PC-3 (cell line): Measurements from ENCODE around the gene FAM186B. TPM values are rescaled to one million over a fixed set of nuclear protein-coding genes. Genes with fewer than 3 reads are reported as not detected.

Experiments
- ATAC-seq: fragments of 200-7000 bp; cut with Tn5 transposase; 2 replicates; pipeline ENCODE4 v1.9.1; 2020; ENCODE audit warnings: mild to moderate bottlenecking, moderate library complexity
- BruUV-seq: library from RNA; stranded (reverse); fragments of 400-500 nt; replicated peaks from 2 replicates; lab custom pipeline; 2021; lab: Mats Ljungman, UMichigan
- CTCF ChIA-PET: fragments of 300-600 bp; sonication (Branson Sonifier 250); formaldehyde crosslinking; loops from one replicate; lab custom pipeline; 2022; ENCODE audit warnings: antibody characterized with exemption; lab: Charles Lee
- POLR2A ChIA-PET: fragments of 300-600 bp; sonication (Branson Sonifier 250); formaldehyde crosslinking; loops from one replicate; lab custom pipeline; 2022; ENCODE audit warnings: antibody characterized with exemption; ENCODE audit not compliant: unreplicated experiment; lab: Charles Lee
- DNase-seq: peaks from one replicate; pipeline ENCODE4 v3.0.0-alpha.2; 2015
- H2AFZ ChIP-seq: fragments of 300-600 bp; sonication (generic); 2 replicates; pipeline ENCODE4 v1.6.0; 2016; ENCODE audit warnings: antibody characterized with exemption, low read length
- H3F3A ChIP-seq: fragments of 300-600 bp; sonication (generic); one replicate; pipeline ENCODE4 v1.6.0; 2017; ENCODE audit warnings: antibody characterized with exemption, low read length, control low read depth, mild to moderate bottlenecking; ENCODE audit not compliant: unreplicated experiment
- H3K27ac ChIP-seq: fragments of 300-600 bp; sonication (generic); 2 replicates; pipeline ENCODE4 v1.5.1; 2016; ENCODE audit warnings: mild to moderate bottlenecking, low read length
- H3K27me3 ChIP-seq: fragments of 300-600 bp; sonication (generic); 2 replicates; pipeline ENCODE4 v1.6.1; 2016; ENCODE audit warnings: low read length, mixed read lengths
- H3K36me3 ChIP-seq: fragments of 300-600 bp; sonication (generic); 2 replicates; pipeline ENCODE4 v1.6.1; 2016; ENCODE audit warnings: low read depth, mixed run types, low read length, mixed read lengths
- H3K4me1 ChIP-seq: fragments of 300-600 bp; sonication (generic); 2 replicates; pipeline ENCODE4 v1.5.1; 2016; ENCODE audit warnings: low read length; ENCODE audit not compliant: insufficient read depth
- H3K4me2 ChIP-seq: fragments of 300-600 bp; sonication (generic); 2 replicates; pipeline ENCODE4 v1.6.0; 2016; ENCODE audit warnings: low read length
- H3K4me3 ChIP-seq: fragments of 300-600 bp; sonication (generic); 2 replicates; pipeline ENCODE4 v1.5.1; 2016; ENCODE audit warnings: mild to moderate bottlenecking, low read length, mixed read lengths
- H3K79me2 ChIP-seq: fragments of 300-600 bp; sonication (generic); 2 replicates; pipeline ENCODE4 v1.6.1; 2017; ENCODE audit warnings: low read length, mixed read lengths
- H3K9ac ChIP-seq: fragments of 300-600 bp; sonication (generic); 2 replicates; pipeline ENCODE4 v1.6.0; 2016; ENCODE audit warnings: mild to moderate bottlenecking, low read length
- H3K9me2 ChIP-seq: fragments of 300-600 bp; sonication (generic); replicated peaks from 2 replicates; pipeline ENCODE4 v1.6.1; 2016; ENCODE audit warnings: mixed run types, low read length, mixed read lengths
- H3K9me3 ChIP-seq: fragments of 300-600 bp; sonication (generic); 2 replicates; pipeline ENCODE4 v1.6.1; 2016; ENCODE audit warnings: low read length, mixed read lengths
- H4K20me1 ChIP-seq: fragments of 300-600 bp; sonication (generic); 2 replicates; pipeline ENCODE4 v1.6.1; 2016; ENCODE audit warnings: low read length, mixed read lengths
- CTCF ChIP-seq: fragments of 300-600 bp; sonication (generic); conservative IDR thresholded peaks from 2 replicates; pipeline ENCODE4 v1.5.1; 2017; ENCODE audit warnings: antibody characterized with exemption, low read depth, mild to moderate bottlenecking, low read length
- EZH2 ChIP-seq: fragments of 300-600 bp; sonication (generic); IDR thresholded peaks from one replicate; pipeline ENCODE4 v1.6.1; 2017; ENCODE audit warnings: antibody characterized with exemption, mild to moderate bottlenecking, low read length; ENCODE audit not compliant: unreplicated experiment
- EZH2phosphoT487 ChIP-seq: fragments of 300-600 bp; sonication (generic); IDR thresholded peaks from 2 replicates; pipeline ENCODE4 v1.6.1; 2018; ENCODE audit warnings: mild to moderate bottlenecking, antibody characterized with exemption, low read length, borderline replicate concordance
- intact Hi-C: fragments of 100-400 bp; cut with micrococcal nuclease; formaldehyde crosslinking; loops from 2 replicates; pipeline ENCODE4 v1.9.0; 2023
- total RNA-seq: library from RNA; depleted of rRNA; stranded (reverse); fragments of >200 nt; gene quantifications from 2 replicates; pipeline ENCODE4 v1.2.3, GENCODE V29; 2014

The FAM186B gene
- total RNA-seq, 1 experiment from 2014 or later = 0.80 TPM

GRCh38 chr12:49648712-49649003 lies 43.2 kb upstream of the FAM186B start:
- H4K20me1 ChIP-seq = no peaks in the 10 kb centered on the region
- intact Hi-C loops = no loop called here
- ATAC-seq (no peak), DNase-seq (no peak)
- no peaks in the 10 kb centered on the region for H3K79me2 ChIP-seq
- no peak overlapping the region for H3K4me2 ChIP-seq
- H3K27ac ChIP-seq = no peak overlapping the region
- H3K9me3 ChIP-seq = no peaks in the 10 kb centered on the region
- H3K36me3 ChIP-seq = no peaks in the 10 kb centered on the region
- no peak overlapping the region for H3K4me3 ChIP-seq
- no peaks in the 10 kb centered on the region for H3K27me3 ChIP-seq
- ChIA-PET CTCF (no interaction called here), POLR2A (no interaction called here)
- H3K9me2 ChIP-seq = no peaks in the 10 kb centered on the region
- TF ChIP-seq EZH2 (no peak), EZH2phosphoT487 (no peak), CTCF (no peak)
- no peaks in the 10 kb centered on the region for H3F3A ChIP-seq
- no TSS peak for BruUV-seq
- H2AFZ ChIP-seq = no peak overlapping the region
- H3K9ac ChIP-seq = no peak overlapping the region
- H3K4me1 ChIP-seq = no peaks in the 10 kb centered on the region

GRCh38 chr12:49647827-49648711 lies 42.6 kb upstream of the FAM186B start:
- no peaks in the 10 kb centered on the region for H3K36me3 ChIP-seq
- H3K9ac ChIP-seq = no peak overlapping the region
- H3K9me3 ChIP-seq = no peaks in the 10 kb centered on the region
- no peak for DNase-seq
- no peaks in the 10 kb centered on the region for H3F3A ChIP-seq
- H3K4me1 ChIP-seq = no peaks in the 10 kb centered on the region
- H3K79me2 ChIP-seq = no peaks in the 10 kb centered on the region
- H3K9me2 ChIP-seq = no peaks in the 10 kb centered on the region
- ATAC-seq = no peak
- no peak overlapping the region for H3K4me3 ChIP-seq
- BruUV-seq = no TSS peak
- no peak overlapping the region for H3K4me2 ChIP-seq
- ChIA-PET CTCF (no interaction called here), POLR2A (no interaction called here)
- H3K27me3 ChIP-seq = no peaks in the 10 kb centered on the region
- no peak overlapping the region for H3K27ac ChIP-seq
- no peak for TF ChIP-seq CTCF
- TF ChIP-seq EZH2 = no peak
- TF ChIP-seq EZH2phosphoT487 = no peak
- H2AFZ ChIP-seq = no peak overlapping the region
- H4K20me1 ChIP-seq = no peaks in the 10 kb centered on the region
- intact Hi-C loops = no loop called here
